Chondrocyte (in vitro differentiated cells): ENCODE data around the gene TMCC1. TPM values are rescaled to one million over a fixed set of nuclear protein-coding genes. Genes with fewer than 3 reads are reported as not detected.

ENCODE experiments used
- DNase-seq: peaks from one replicate; pipeline ENCODE4 v3.0.0; 2021; ENCODE audit warnings: mixed read lengths, low spot score
- H3K27ac Mint-ChIP-seq: one replicate; pipeline ENCODE4 v1.8.0; 2021; ENCODE audit warnings: mild to moderate bottlenecking, moderate library complexity, mixed read lengths; ENCODE audit not compliant: unreplicated experiment
- H3K27me3 Mint-ChIP-seq: 2 replicates; pipeline ENCODE4 v1.8.0; 2021; ENCODE audit warnings: low read depth, mixed read lengths
- H3K36me3 Mint-ChIP-seq: 2 replicates; pipeline ENCODE4 v1.8.0; 2021; ENCODE audit warnings: low read depth, mixed read lengths
- H3K4me1 Mint-ChIP-seq: 2 replicates; pipeline ENCODE4 v1.8.0; 2021; ENCODE audit warnings: low read depth, mild to moderate bottlenecking, mixed read lengths
- H3K4me3 Mint-ChIP-seq: one replicate; pipeline ENCODE4 v1.8.0; 2021; ENCODE audit warnings: mild to moderate bottlenecking, moderate library complexity, mixed read lengths; ENCODE audit not compliant: unreplicated experiment
- H3K9me3 Mint-ChIP-seq: 2 replicates; pipeline ENCODE4 v1.8.0; 2021; ENCODE audit warnings: low read depth, mixed read lengths
- total RNA-seq: library from RNA; stranded (reverse); gene quantifications from 3 replicates; pipeline ENCODE4 v1.2.1, GENCODE V29; 2021
- TF ChIP-seq, protein P1 (sequence below): fragments of 200-600 bp; sonication (generic); IDR thresholded peaks from 2 replicates; pipeline ENCODE4 v1.5.0; 2021; ENCODE audit warnings: antibody characterized with exemption, mild to moderate bottlenecking, moderate library complexity

TMCC1 gene
- total RNA-seq, 1 donor from 2014 or later: 34.3 TPM

DNA sequence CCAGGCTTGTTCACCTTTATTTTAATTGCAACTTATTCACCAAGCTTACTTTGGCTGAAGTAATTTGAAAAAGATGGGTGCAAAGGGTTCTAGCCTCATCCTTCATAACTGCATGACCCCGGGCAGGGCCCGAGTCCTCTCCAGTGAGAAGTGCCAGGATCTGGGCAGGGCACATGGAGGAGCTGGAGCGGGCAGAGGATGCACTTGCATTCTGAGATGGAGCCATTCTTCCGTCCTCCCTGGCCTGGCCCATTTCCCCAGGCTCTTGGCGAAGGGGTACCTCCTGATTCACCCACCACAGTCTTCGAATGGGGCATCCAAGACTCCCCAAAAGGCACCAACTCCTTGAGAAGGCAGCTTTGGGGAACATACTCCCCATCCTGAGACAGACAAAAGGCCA, 264.5 kb downstream of the TMCC1 start:
- H3K27ac Mint-ChIP-seq: no peak overlapping the region
- H3K36me3 Mint-ChIP-seq: no peaks in the 10 kb centered on the region
- H3K9me3 Mint-ChIP-seq: no peaks in the 10 kb centered on the region
- peak; percentile 71 for DNase-seq
- H3K27me3 Mint-ChIP-seq: no peaks in the 10 kb centered on the region
- H3K4me3 Mint-ChIP-seq: no peak overlapping the region
- TF ChIP-seq, protein P1, sequence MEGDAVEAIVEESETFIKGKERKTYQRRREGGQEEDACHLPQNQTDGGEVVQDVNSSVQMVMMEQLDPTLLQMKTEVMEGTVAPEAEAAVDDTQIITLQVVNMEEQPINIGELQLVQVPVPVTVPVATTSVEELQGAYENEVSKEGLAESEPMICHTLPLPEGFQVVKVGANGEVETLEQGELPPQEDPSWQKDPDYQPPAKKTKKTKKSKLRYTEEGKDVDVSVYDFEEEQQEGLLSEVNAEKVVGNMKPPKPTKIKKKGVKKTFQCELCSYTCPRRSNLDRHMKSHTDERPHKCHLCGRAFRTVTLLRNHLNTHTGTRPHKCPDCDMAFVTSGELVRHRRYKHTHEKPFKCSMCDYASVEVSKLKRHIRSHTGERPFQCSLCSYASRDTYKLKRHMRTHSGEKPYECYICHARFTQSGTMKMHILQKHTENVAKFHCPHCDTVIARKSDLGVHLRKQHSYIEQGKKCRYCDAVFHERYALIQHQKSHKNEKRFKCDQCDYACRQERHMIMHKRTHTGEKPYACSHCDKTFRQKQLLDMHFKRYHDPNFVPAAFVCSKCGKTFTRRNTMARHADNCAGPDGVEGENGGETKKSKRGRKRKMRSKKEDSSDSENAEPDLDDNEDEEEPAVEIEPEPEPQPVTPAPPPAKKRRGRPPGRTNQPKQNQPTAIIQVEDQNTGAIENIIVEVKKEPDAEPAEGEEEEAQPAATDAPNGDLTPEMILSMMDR: no peak
- H3K4me1 Mint-ChIP-seq: peaks cover 36% of the 10 kb centered on the region

DNA sequence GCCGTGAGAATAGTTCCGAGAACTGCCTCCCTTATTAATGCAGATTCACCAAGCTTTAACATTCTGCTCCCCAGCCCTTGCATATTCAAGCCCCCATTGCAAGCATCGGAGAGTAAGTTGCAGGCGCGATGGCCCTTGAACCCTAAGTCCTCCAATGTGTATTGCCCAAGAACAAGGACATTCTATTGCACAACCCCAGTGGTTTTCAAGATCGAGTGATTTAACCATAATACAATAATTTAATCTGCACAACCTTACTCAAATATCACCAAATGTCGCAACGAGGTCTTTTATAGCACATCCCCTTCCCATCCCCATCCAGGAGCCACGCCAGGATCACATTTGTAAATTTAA, 265.4 kb downstream of the TMCC1 start:
- Mint-ChIP-seq H3K9me3 (no peaks in the 10 kb centered on the region), H3K27me3 (no peaks in the 10 kb centered on the region), H3K4me3 (peak overlapping the region; percentile 74), H3K36me3 (no peaks in the 10 kb centered on the region), H3K4me1 (peaks cover 45% of the 10 kb centered on the region), H3K27ac (peak overlapping the region; percentile 94)
- TF ChIP-seq, protein P1: peak; percentile 28
- no peak for DNase-seq

DNA sequence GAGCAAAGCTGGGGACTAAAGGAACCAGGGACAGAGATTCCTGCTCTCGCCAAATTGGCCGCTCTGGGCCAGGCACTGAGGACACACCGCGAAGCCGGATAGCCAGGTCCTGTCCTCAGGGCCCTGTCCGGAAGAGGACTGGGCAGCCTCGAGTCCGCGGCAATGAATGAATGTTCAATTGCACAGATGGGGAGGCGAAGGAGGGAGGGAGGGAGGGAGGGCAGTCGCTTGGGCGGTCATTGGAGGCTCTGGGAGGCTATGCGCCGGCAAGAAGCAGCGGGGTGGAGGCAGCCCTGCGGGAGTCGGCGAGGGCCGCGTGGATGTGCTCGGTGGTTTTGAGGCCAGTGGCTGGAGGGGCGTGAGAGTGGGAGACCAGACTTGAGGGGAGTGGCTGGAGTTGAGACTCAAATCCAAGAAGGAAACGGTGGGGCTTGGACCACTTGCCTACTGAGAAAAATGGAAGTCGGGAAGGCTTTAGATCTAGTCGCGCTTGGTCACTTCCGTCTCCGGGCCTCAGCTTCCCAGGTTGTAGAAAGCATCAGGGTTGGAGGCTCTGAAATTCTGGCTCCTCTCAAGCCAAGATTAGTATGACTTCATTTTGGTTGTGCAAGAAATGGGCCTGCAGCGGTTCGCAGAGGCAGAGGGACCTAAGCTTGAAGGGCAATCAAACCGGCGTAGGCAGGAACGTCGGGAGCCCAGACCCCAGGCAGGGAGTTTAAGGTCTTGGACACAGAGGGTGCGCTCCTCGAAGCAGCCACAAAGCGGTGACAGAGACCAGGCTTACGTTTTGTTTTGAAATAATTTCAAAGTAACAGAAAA, 266.0 kb downstream of the TMCC1 start:
- peak overlapping the region; percentile 74 for H3K4me3 Mint-ChIP-seq
- peak overlapping the region; percentile 94 for H3K27ac Mint-ChIP-seq
- no peaks in the 10 kb centered on the region for H3K27me3 Mint-ChIP-seq
- TF ChIP-seq, protein P1: peak; percentile 89
- peaks cover 51% of the 10 kb centered on the region for H3K4me1 Mint-ChIP-seq
- H3K36me3 Mint-ChIP-seq: no peaks in the 10 kb centered on the region
- H3K9me3 Mint-ChIP-seq: no peaks in the 10 kb centered on the region
- peak; percentile 85 for DNase-seq

DNA sequence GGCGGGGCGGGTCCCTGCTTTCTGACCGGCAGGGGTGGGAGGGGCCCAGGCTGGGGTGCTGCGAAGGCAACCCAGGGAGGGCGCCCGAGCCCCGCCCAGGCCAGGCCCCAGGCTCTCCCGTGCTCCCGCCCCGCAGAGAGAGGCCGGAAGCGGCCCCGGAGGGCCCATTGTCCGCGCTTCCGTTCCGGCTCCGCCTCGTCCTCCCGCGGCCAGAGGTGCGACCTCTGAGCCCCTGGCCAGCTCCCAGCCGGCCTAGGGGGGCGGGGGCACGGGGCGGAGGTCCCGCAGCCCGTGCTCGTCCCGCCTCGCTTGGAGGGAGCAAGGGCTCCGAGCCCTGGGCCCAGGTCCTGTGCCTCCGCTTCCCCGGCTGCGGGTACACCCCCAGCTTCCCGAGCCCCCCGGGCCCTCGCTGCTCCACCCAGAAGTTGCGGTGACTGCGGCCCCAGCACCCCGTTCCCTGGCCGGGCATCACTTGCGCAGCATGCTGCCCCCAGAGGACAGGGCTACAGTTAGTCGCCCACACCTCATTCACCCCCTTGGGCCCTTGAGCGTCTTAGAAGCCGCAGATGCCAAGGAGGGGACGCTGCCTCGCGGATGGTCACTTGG, 266.7 kb downstream of the TMCC1 start:
- H3K27me3 Mint-ChIP-seq: no peaks in the 10 kb centered on the region
- no peaks in the 10 kb centered on the region for H3K9me3 Mint-ChIP-seq
- H3K4me3 Mint-ChIP-seq: peak overlapping the region; percentile 74
- TF ChIP-seq, protein P1: peak; percentile 31
- peak; percentile 90 for DNase-seq
- peak overlapping the region; percentile 96 for H3K27ac Mint-ChIP-seq
- H3K36me3 Mint-ChIP-seq: no peaks in the 10 kb centered on the region
- H3K4me1 Mint-ChIP-seq: peaks cover 58% of the 10 kb centered on the region

DNA sequence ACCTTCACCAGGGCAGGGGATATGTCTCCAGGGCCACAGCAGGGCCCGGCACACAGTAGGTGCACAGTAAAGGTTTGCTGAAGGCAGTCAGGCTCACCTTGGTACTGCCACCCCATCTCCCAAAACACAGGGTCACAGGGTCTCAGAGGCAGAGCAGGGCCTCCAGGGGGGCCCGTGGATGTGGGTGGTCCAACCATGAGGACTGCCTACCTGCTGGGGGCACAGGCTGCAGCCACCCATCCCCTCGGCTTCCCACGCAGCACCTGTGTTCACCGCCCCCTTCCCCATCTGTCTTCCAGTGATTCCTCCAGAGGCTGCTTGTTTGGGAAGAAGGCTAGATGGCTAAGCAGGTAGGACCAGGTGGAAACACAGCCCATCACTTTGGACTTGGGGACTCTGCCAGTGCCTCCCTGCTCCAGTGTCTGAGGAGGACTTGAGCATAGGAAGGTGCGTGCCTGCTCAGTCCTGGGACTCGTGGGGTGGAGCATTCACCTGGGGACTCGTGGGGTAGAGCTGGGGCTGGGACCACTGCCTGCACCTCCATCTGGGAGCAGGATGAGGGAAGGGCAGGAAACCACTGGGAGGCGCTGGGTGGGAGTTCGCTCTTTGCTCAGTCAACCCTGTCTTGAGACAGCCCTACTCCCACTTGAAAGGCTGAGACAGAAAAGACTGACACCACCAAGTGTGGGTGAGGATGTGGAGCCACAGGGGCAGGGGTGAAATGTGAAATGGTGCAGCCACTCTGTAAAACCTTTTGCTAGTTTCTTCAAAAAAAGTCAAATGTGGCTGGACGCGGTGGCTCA, 268.2 kb downstream of the TMCC1 start:
- TF ChIP-seq, protein P1: peak; percentile 33
- Mint-ChIP-seq H3K27ac (peak overlapping the region; percentile 96), H3K9me3 (no peaks in the 10 kb centered on the region), H3K4me1 (peaks cover 64% of the 10 kb centered on the region), H3K27me3 (no peaks in the 10 kb centered on the region), H3K36me3 (no peaks in the 10 kb centered on the region), H3K4me3 (no peak overlapping the region)
- DNase-seq: peak; percentile 77
